Prostate gland (tissue), 2 donors: ENCODE data around the gene CXCR4.
"Not testable (repeated sequence)": the region's sequence is repeated elsewhere in the genome, so short reads cannot be mapped to it uniquely, and the experiment has no call there.

ENCODE experiments used
- POLR2A ChIP-seq: fragments of 450-650 bp; IDR thresholded peaks from one replicate; pipeline ENCODE4 v1.6.1; 2016; ENCODE audit warnings: antibody characterized with exemption, mild to moderate bottlenecking
- TF ChIP-seq, protein P1 (sequence below), 4 experiments: fragments of 200-600 bp in 2 of 4; fragments of 450-650 bp in 2 of 4; sonication (generic) in 2 of 4; IDR thresholded peaks; 1 replicate in 3 of 4; 2 replicates in 1 of 4; pipeline ENCODE4 v1.5.1; 2016 to 2019; ENCODE audit warnings: antibody characterized with exemption in 4 of 4, mild to moderate bottlenecking in 2 of 4, moderate library complexity in 2 of 4

DNA sequence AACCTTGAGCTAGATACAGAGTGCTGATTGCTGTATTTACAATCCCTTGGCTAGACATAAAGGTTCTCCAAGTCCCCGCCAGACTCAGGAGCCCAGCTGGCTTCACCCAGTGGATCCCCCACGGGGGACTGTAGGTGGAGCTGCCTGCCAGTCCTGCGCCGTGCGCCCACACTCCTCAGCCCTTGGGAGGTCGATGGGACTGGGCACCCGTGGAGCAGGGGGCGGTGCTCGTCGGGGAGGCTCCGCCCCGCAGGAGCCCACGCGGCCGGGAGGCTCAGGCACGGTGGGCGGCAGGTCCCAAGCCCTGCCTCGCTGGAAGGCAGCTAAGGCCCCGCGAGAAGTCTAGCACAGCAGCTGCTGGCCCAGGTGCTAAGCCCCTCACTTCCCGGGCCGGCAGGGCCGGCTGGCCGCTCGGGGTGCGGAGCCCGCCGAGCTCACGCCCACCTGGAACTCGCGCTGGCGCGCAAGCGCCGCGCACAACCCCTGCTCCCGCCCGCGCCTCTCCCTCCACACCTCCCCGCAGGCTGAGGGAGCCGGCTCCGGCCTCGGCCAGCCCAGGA lies 30.0 kb downstream of the CXCR4 start:
- TF ChIP-seq, protein P1, sequence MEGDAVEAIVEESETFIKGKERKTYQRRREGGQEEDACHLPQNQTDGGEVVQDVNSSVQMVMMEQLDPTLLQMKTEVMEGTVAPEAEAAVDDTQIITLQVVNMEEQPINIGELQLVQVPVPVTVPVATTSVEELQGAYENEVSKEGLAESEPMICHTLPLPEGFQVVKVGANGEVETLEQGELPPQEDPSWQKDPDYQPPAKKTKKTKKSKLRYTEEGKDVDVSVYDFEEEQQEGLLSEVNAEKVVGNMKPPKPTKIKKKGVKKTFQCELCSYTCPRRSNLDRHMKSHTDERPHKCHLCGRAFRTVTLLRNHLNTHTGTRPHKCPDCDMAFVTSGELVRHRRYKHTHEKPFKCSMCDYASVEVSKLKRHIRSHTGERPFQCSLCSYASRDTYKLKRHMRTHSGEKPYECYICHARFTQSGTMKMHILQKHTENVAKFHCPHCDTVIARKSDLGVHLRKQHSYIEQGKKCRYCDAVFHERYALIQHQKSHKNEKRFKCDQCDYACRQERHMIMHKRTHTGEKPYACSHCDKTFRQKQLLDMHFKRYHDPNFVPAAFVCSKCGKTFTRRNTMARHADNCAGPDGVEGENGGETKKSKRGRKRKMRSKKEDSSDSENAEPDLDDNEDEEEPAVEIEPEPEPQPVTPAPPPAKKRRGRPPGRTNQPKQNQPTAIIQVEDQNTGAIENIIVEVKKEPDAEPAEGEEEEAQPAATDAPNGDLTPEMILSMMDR (IDR thresholded peaks at IDR 0.05): not testable (repeated sequence)
- TF ChIP-seq POLR2A: not testable (repeated sequence)
